PC-9 (cell line): ENCODE measurements around the gene UPF2.

Experiments used
- CTCF ChIP-seq: fragments of 200-600 bp; sonication (generic); conservative IDR thresholded peaks from 2 replicates; pipeline ENCODE4 v1.6.1; 2017; ENCODE audit warnings: mixed run types, antibody characterized with exemption, mild to moderate bottlenecking, moderate library complexity
- EZH2 ChIP-seq: fragments of 200-600 bp; sonication (generic); IDR thresholded peaks from 2 replicates; pipeline ENCODE4 v1.8.0; 2017; ENCODE audit warnings: antibody characterized with exemption, low read depth

- no peak for TF ChIP-seq CTCF
- no peak for TF ChIP-seq EZH2
Measured at GRCh38 chr10:11949152-11949551, 93.5 kb downstream of the UPF2 start.
